H9 (cell line): ENCODE data around the gene TSPAN31. TPM values are rescaled to one million over a fixed set of nuclear protein-coding genes. Genes with fewer than 3 reads are reported as not detected.
A peak's percentile ranks its signal among the peaks of the same experiment; 100 is the strongest.
"Not testable (repeated sequence)": the region's sequence is repeated elsewhere in the genome, so short reads cannot be mapped to it uniquely, and the experiment has no call there.

Experiments
- DNase-seq: peaks from one replicate; pipeline ENCODE4 v3.0.0-alpha.2; 2017
- H2AFZ ChIP-seq: one replicate; pipeline ENCODE4 v1.6.1; 2013; ENCODE audit warnings: mild to moderate bottlenecking, low read length, control low read depth, moderate library complexity
- H2AK5ac ChIP-seq: 2 replicates; pipeline ENCODE4 v1.6.1; 2013; ENCODE audit warnings: low read length, control low read depth, mixed read lengths; ENCODE audit not compliant: insufficient read length
- H2BK120ac ChIP-seq: one replicate; pipeline ENCODE4 v1.6.1; 2013; ENCODE audit warnings: low read depth, mild to moderate bottlenecking, low read length, control low read depth, inconsistent platforms; ENCODE audit not compliant: poor library complexity, severe bottlenecking
- H2BK12ac ChIP-seq: 2 replicates; pipeline ENCODE4 v1.6.1; 2013; ENCODE audit warnings: low read length, control low read depth, mixed read lengths, low read depth; ENCODE audit not compliant: insufficient read length
- H2BK15ac ChIP-seq: 2 replicates; pipeline ENCODE4 v1.6.1; 2013; ENCODE audit warnings: low read depth, low read length, control low read depth
- H2BK20ac ChIP-seq: one replicate; pipeline ENCODE4 v1.6.1; 2013; ENCODE audit warnings: low read depth, mild to moderate bottlenecking, low read length, control low read depth, inconsistent platforms; ENCODE audit not compliant: poor library complexity, severe bottlenecking
- H2BK5ac ChIP-seq: 2 replicates; pipeline ENCODE4 v1.6.1; 2013; ENCODE audit warnings: low read length, control low read depth, mixed read lengths; ENCODE audit not compliant: insufficient read length
- H3K14ac ChIP-seq: 2 replicates; pipeline ENCODE4 v1.6.1; 2013; ENCODE audit warnings: low read length, control low read depth; ENCODE audit not compliant: insufficient read depth
- H3K18ac ChIP-seq: 2 replicates; pipeline ENCODE4 v1.6.1; 2013; ENCODE audit warnings: low read depth, mild to moderate bottlenecking, mixed read lengths, low read length, control low read depth; ENCODE audit not compliant: insufficient read length
- H3K23ac ChIP-seq: 2 replicates; pipeline ENCODE4 v1.6.1; 2013; ENCODE audit warnings: low read length, control low read depth, mixed read lengths, low read depth; ENCODE audit not compliant: insufficient read length
- H3K23me2 ChIP-seq: 2 replicates; pipeline ENCODE4 v1.6.1; 2013; ENCODE audit warnings: low read depth, mild to moderate bottlenecking, mixed read lengths, low read length, control low read depth; ENCODE audit not compliant: insufficient read length, poor library complexity, severe bottlenecking
- H3K27ac ChIP-seq: 2 replicates; pipeline ENCODE4 v1.5.1; 2013; ENCODE audit warnings: low read length, control low read depth, mixed read lengths, low read depth; ENCODE audit not compliant: insufficient read length
- H3K27me3 ChIP-seq: 2 replicates; pipeline ENCODE4 v1.6.1; 2013; ENCODE audit warnings: low read length, control low read depth, inconsistent platforms; ENCODE audit not compliant: insufficient read depth
- H3K4ac ChIP-seq: 2 replicates; pipeline ENCODE4 v1.6.1; 2013; ENCODE audit warnings: low read depth, mild to moderate bottlenecking, control low read depth, inconsistent platforms, low read length, moderate library complexity
- H3K4me1 ChIP-seq: 2 replicates; pipeline ENCODE4 v1.6.1; 2013; ENCODE audit warnings: low read length, control low read depth, inconsistent platforms; ENCODE audit not compliant: insufficient read depth
- H3K4me2 ChIP-seq: 2 replicates; pipeline ENCODE4 v1.6.1; 2013; ENCODE audit warnings: low read length, control low read depth, mixed read lengths; ENCODE audit not compliant: insufficient read length, insufficient read depth
- H3K56ac ChIP-seq: 2 replicates; pipeline ENCODE4 v1.6.1; 2013; ENCODE audit warnings: low read depth, mild to moderate bottlenecking, mixed read lengths, low read length, control low read depth; ENCODE audit not compliant: insufficient read length
- H3K79me1 ChIP-seq: 2 replicates; pipeline ENCODE4 v1.6.1; 2013; ENCODE audit warnings: low read depth, mild to moderate bottlenecking, moderate library complexity, low read length, control low read depth, inconsistent platforms; ENCODE audit not compliant: insufficient read depth, poor library complexity, severe bottlenecking
- H3K79me2 ChIP-seq: 2 replicates; pipeline ENCODE4 v1.6.1; 2013; ENCODE audit warnings: low read length, control low read depth, inconsistent platforms; ENCODE audit not compliant: insufficient read depth
- H3K9ac ChIP-seq: 2 replicates; pipeline ENCODE4 v1.6.1; 2013; ENCODE audit warnings: low read length, control low read depth, mixed read lengths; ENCODE audit not compliant: insufficient read length; ENCODE audit errors: extremely low read depth
- H3K9me3 ChIP-seq: one replicate; pipeline ENCODE4 v1.6.1; 2013; ENCODE audit warnings: low read depth, low read length, inconsistent platforms; ENCODE audit not compliant: control insufficient read depth
- H3T11ph ChIP-seq: one replicate; pipeline ENCODE4 v1.6.1; 2013; ENCODE audit warnings: mild to moderate bottlenecking, low read length, control low read depth, inconsistent platforms
- H4K20me1 ChIP-seq: one replicate; pipeline ENCODE4 v1.6.1; 2013; ENCODE audit not compliant: control insufficient read depth, insufficient read length, insufficient read depth
- H4K5ac ChIP-seq: 2 replicates; pipeline ENCODE4 v1.6.1; 2013; ENCODE audit warnings: low read depth, mild to moderate bottlenecking, mixed read lengths, low read length, control low read depth; ENCODE audit not compliant: insufficient read length
- H4K8ac ChIP-seq: replicated peaks from 2 replicates; pipeline ENCODE4 v1.6.1; 2013; ENCODE audit warnings: low read length, control low read depth, mixed read lengths, low read depth; ENCODE audit not compliant: insufficient read length
- H4K91ac ChIP-seq: 2 replicates; pipeline ENCODE4 v1.6.1; 2013; ENCODE audit warnings: low read depth, mild to moderate bottlenecking, moderate library complexity, mixed read lengths, low read length, control low read depth; ENCODE audit not compliant: insufficient read length
- H3K27ac Mint-ChIP-seq, 3 experiments: 2 replicates in 2 of 3; 3 replicates in 1 of 3; pipeline ENCODE4 v1.8.0; 2020 to 2021; ENCODE audit warnings: mixed read lengths in 3 of 3, mild to moderate bottlenecking in 1 of 3, moderate library complexity in 1 of 3
- H3K27me3 Mint-ChIP-seq: 2 replicates; pipeline ENCODE4 v1.8.0; 2021; ENCODE audit warnings: low read depth, mild to moderate bottlenecking, moderate library complexity, mixed read lengths
- H3K36me3 Mint-ChIP-seq, 3 experiments: 2 replicates in 2 of 3; 3 replicates in 1 of 3; pipeline ENCODE4 v1.8.0; 2020 to 2021; ENCODE audit warnings: low read depth in 3 of 3, mixed read lengths in 3 of 3; ENCODE audit not compliant: insufficient read depth in 1 of 3
- H3K4me1 Mint-ChIP-seq, 2 experiments: 2 replicates each; pipeline ENCODE4 v1.8.0; 2020; ENCODE audit warnings: mixed read lengths in 2 of 2
- H3K4me3 Mint-ChIP-seq, 2 experiments: 2 replicates in 1 of 2; 3 replicates in 1 of 2; pipeline ENCODE4 v1.8.0; 2020 to 2021; ENCODE audit warnings: mild to moderate bottlenecking in 2 of 2, mixed read lengths in 2 of 2, moderate library complexity in 1 of 2
- H3K9me3 Mint-ChIP-seq, 2 experiments: 2 replicates in 1 of 2; 3 replicates in 1 of 2; pipeline ENCODE4 v1.8.0; 2020; ENCODE audit warnings: mild to moderate bottlenecking in 2 of 2, mixed read lengths in 2 of 2, moderate library complexity in 1 of 2
- WGBS: extraction: QIAGEN DNeasy Blood & Tissue Kit; methylation state at CpG from one replicate; pipeline ENCODE4 v1.1.7; 2013; ENCODE audit warnings: missing lambda C conversion rate, low lambda C conversion rate, mixed read lengths; ENCODE audit not compliant: insufficient read length; ENCODE audit errors: extremely low coverage; 5-methylcytosine and 5-hydroxymethylcytosine counted together
- total RNA-seq: library from RNA; stranded (reverse); gene quantifications from 2 replicates; pipeline ENCODE4 v1.2.1, GENCODE V29; 2021
- TF ChIP-seq, protein P1 (sequence below): fragments of 200-600 bp; sonication (generic); conservative IDR thresholded peaks from 3 replicates; pipeline ENCODE4 v1.8.0; 2021; ENCODE audit warnings: antibody characterized with exemption, mild to moderate bottlenecking

Gene TSPAN31
- total RNA-seq, 1 experiment from 2014 or later = 20.0 TPM

DNA sequence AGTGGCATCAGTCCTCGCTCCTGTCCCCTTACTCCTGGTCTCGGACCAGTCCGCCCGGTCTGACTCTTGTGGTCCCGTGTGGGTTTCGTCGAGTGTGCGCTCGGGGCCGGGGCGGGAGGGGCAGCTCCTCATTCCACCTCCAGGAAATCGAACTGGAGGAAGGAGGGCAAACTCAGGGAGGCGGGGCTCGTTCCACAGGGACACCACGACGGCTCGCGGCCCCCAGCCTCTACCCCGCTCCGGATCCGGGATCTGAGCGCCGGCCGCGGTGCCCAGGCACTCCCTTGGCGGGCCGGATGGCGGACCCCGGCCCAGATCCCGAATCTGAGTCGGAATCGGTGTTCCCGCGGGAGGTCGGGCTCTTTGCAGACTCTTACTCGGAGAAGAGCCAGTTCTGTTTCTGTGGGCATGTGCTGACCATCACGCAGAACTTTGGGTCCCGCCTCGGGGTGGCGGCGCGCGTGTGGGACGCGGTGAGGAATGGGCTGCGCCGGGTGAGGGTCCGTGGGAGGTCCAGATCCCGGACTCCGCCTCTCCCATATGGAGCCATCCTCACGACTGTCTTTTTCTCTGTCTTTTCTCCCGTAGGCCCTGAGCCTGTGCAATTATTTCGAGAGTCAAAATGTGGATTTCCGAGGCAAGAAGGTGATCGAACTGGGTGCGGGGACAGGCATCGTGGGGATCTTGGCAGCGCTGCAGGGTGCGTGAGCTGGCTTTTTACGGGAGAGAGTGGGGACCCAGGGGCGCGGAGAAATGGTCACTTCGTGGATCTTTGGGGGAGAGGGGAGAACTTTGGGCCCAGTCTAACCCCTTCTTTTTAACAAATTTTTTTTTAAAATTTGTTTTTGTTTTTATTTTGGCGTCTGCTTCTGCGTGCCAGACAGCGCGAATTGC, 27.8 kb downstream of the TSPAN31 start, which contains the start of gene EEF1AKMT3:
Gene EEF1AKMT3, plus strand, starts transcription at position 186 of the 894 bp plus-strand sequence. Its CDS starts 111 bp downstream, at position 297.
- Mint-ChIP-seq H3K36me3 (peaks cover 20 to 42% (median 31%) of the 10 kb centered on the region in 3 experiments), H3K27ac (peak within 1 kb of the TSS; percentile 100), H3K4me3 (peak within 1 kb of the TSS; percentile 98 to 99), H3K9me3 (no peaks in the 10 kb centered on the region), H3K4me1 (peaks cover 7 to 13% of the 10 kb centered on the region in 2 experiments; a peak in 3 of 4 replicates), H3K27me3 (peaks cover 7% of the 10 kb centered on the region; the same call in 1 of the 2 replicates)
- no peaks in the 10 kb centered on the region for H3K79me1 ChIP-seq
- no peaks in the 10 kb centered on the region for H3K27me3 ChIP-seq
- H2BK120ac ChIP-seq = no peak within 1 kb of the TSS
- peak within 1 kb of the TSS; percentile 17 for H3K27ac ChIP-seq
- H2BK15ac ChIP-seq = no peak within 1 kb of the TSS
- H4K91ac ChIP-seq = no peak within 1 kb of the TSS
- no peaks in the 10 kb centered on the region for H3K9me3 ChIP-seq
- no peak within 1 kb of the TSS for H2AK5ac ChIP-seq
- TF ChIP-seq, protein P1, sequence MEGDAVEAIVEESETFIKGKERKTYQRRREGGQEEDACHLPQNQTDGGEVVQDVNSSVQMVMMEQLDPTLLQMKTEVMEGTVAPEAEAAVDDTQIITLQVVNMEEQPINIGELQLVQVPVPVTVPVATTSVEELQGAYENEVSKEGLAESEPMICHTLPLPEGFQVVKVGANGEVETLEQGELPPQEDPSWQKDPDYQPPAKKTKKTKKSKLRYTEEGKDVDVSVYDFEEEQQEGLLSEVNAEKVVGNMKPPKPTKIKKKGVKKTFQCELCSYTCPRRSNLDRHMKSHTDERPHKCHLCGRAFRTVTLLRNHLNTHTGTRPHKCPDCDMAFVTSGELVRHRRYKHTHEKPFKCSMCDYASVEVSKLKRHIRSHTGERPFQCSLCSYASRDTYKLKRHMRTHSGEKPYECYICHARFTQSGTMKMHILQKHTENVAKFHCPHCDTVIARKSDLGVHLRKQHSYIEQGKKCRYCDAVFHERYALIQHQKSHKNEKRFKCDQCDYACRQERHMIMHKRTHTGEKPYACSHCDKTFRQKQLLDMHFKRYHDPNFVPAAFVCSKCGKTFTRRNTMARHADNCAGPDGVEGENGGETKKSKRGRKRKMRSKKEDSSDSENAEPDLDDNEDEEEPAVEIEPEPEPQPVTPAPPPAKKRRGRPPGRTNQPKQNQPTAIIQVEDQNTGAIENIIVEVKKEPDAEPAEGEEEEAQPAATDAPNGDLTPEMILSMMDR = no peak
- H3K9ac ChIP-seq = peak within 1 kb of the TSS; percentile 94
- no peak within 1 kb of the TSS for H4K5ac ChIP-seq
- no CpG with 5 or more reads among the region's 67 CpGs for WGBS
- H3K18ac ChIP-seq = peak within 1 kb of the TSS; percentile 97
- no peak within 1 kb of the TSS for H3K23ac ChIP-seq
- H3K4ac ChIP-seq = no peak within 1 kb of the TSS
- H4K20me1 ChIP-seq = no peaks in the 10 kb centered on the region
- H3K79me2 ChIP-seq = no peaks in the 10 kb centered on the region
- peaks cover 8% of the 10 kb centered on the region for H3K23me2 ChIP-seq
- no peak within 1 kb of the TSS for H2BK20ac ChIP-seq
- H3T11ph ChIP-seq = peak within 1 kb of the TSS; percentile 56
- peak within 1 kb of the TSS; percentile 44 for H3K4me2 ChIP-seq
- no peak within 1 kb of the TSS for H2BK5ac ChIP-seq
- peak within 1 kb of the TSS; percentile 98 for H3K14ac ChIP-seq
- H4K8ac ChIP-seq = no peak within 1 kb of the TSS
- H2BK12ac ChIP-seq = no peak within 1 kb of the TSS
- no peak for DNase-seq
- H3K4me1 ChIP-seq = no peaks in the 10 kb centered on the region
- no peak within 1 kb of the TSS for H3K56ac ChIP-seq
- peak within 1 kb of the TSS; percentile 72 for H2AFZ ChIP-seq

DNA sequence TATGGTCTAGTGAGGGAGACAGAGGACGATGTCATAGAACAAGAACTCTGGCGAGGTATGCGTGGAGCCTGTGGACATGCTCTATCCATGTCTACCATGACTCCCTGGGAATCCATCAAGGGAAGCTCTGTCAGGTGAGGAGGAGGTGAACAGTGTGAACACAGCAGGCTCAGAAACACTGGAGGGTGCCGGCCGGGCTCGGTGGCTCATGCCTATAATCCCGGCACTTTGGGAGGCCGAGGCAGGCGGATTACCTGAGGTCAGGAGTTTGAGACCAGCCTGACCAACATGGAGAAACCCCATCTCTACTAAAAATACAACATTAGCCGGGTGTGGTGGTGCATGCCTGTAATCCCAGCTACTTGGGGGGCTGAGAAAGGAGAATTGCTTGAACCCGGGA, 29.8 kb downstream of the TSPAN31 start:
- H4K8ac ChIP-seq, H3K27me3 ChIP-seq, H3K9me3 ChIP-seq, H3K9me3 Mint-ChIP-seq, H3K4ac ChIP-seq, H3K23ac ChIP-seq, H3K27me3 Mint-ChIP-seq, H2BK20ac ChIP-seq, H2BK12ac ChIP-seq, H3K56ac ChIP-seq, H3K9ac ChIP-seq, H4K5ac ChIP-seq, H3T11ph ChIP-seq, H2AFZ ChIP-seq, H2BK5ac ChIP-seq, H3K4me1 ChIP-seq, H3K4me3 Mint-ChIP-seq, H3K23me2 ChIP-seq, H3K27ac ChIP-seq, DNase-seq, H3K79me2 ChIP-seq, H4K91ac ChIP-seq, H3K14ac ChIP-seq, H4K20me1 ChIP-seq, H2BK15ac ChIP-seq, H3K27ac Mint-ChIP-seq, H3K79me1 ChIP-seq, H3K18ac ChIP-seq, H2AK5ac ChIP-seq, H3K4me2 ChIP-seq, H2BK120ac ChIP-seq: not testable (repeated sequence)
- Mint-ChIP-seq H3K4me1 (peaks cover 7 to 12% of the 10 kb centered on the region in 2 experiments; a peak in 3 of 4 replicates), H3K36me3 (peaks cover 12 to 24% (median 16%) of the 10 kb centered on the region in 3 experiments)
- no CpG with 5 or more reads among the region's 11 CpGs for WGBS
